Measurements from ENCODE around the gene MAP1B.

MAP1B gene

DNA sequence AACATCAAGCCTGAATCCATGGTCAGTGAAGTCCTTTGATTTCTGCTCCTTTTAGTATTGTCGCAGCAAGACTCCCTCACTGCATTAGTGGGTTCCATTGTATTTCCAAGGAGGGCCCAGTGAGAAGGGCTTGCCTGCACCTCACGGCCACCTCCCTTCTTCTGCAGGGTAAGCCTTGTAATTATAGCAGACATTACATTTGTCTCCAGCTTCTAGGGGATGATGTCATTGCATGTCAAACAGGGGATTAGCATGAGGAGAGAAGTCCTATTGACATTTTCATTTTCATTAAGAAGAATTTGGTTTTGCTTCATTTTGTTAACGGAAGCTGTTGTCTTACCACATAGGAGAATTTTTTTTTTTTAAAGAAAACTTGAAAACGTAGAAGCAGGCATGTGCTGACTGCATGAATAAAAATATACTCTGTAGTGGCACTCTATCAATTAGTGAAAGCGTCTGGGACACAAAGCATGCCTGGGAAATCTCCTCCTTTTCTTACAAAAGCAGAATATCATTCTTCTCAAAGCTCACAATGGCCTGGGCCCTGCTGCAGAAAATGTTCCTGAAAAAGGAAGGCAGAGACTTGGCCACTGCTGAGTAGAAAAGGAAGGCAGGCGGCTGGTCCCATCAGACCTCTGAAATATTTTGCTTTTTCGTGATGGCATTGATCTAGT lies 27.1 kb downstream of the MAP1B start:
- peak; percentile 49 for DNase-seq

DNA sequence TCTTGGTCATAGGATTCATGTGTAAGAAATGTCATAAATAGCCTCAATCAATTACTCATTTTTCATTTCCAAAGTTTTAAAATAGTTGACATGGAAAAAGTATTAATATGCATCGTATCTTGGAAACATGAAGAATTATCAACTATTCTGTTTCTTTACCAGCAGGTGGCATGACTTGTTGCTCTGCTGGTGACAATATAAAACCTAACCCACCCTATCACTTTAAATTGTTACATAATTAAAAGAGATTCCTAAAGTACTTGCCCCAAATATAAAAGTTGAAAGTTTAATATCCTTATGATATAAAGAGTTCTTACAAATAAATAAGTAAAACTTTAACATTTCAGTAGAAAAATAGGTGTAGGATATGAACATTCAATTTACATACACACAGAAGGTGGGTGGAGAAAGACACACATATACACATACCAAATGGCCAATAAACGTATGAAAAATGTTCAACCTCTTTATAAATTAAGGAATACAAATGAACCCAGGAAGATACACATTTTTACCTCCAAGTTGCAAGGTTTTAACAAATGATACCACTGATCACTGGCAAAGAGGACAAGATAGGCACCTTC lies 30.6 kb downstream of the MAP1B start:
- DNase-seq = no peak

DNA sequence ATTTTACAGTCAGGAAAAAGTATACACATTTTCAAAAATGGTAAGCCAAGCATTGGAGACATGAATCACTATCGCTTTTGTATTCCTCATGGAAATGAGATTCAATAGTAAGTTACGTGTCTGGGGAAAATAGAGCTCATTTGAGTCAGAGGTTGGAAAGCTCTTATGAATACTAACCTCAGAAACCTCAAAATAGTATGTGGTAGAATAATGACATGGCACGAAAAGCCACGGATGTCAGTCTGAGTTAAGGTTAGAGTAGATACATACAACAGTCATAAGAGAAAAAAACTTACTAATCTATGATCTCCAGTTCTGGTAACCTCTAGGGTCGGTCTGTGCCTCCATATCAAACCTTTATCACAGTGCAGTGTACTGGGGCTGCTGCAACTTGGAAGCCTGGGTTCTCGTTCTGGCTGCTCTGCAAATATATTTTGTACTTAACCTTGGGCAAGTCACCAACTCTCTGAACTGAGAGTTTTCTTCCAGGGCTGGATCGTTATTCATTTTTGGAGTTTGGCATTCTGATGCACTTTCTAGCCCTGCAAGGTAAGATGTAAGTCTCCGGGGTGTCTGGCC lies 31.8 kb downstream of the MAP1B start:
- DNase-seq = no peak

DNA sequence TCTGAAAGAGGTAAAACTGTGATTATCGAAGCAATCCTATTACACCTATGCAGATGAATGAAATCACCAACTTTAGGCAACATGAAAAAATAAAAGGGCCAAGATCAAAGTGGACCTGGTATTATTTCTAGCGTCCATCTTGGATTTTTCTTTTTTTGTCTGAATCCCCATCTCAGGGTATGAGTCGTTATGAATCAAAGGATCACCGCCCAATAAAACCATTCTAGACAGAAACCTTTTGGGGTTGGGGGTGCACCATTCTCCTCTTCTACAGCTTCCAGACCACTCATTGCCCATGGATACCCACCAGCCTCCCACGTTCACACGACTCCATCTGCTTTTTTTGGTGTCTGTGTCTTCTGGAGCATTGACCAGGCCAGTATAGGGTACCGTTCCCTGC lies 33.4 kb downstream of the MAP1B start:
- no peak for DNase-seq

DNA sequence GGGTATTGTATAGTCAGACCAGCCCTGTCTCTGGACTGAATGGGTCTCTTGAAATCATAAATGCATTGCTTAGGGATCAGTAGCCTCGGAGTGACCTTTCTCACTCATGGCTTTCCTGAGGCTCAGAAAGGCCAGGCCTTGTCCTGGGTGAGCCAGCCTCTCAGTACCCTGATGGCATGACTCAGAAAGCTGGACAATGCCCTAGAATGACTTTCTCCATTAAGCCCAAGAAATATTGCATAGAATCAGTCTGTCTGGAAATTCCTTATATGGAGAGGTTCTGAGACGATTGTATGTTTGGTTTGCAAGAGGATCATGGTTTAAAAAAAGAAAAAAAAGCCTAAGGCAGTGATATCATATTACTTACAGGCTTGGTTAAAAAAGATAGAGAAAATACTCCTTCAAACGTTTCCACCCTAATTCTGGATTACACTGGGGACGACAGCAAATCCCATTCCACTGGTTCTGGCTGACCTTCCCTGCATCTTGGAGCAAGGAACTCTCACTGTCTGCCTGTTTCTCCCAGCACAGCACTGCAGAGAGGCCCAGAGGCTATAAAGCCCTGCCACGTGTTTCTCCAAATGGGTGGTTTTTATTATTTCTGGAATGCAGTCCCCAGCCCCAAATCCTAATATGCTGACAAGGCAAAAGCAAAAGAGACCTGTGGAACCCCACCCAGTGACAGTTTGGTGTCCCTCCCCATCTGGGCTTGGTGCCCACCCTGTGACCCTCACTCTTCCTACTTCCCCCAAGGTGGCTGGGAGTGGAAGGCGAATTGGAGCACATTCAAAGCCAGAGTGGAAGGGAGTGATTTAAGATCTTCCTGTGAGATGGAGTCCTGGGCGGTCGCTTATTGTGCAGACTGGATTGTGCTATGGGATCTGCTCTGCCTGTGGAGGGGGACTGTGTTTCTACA lies 34.4 kb downstream of the MAP1B start:
- peak; percentile 70 for DNase-seq

DNA sequence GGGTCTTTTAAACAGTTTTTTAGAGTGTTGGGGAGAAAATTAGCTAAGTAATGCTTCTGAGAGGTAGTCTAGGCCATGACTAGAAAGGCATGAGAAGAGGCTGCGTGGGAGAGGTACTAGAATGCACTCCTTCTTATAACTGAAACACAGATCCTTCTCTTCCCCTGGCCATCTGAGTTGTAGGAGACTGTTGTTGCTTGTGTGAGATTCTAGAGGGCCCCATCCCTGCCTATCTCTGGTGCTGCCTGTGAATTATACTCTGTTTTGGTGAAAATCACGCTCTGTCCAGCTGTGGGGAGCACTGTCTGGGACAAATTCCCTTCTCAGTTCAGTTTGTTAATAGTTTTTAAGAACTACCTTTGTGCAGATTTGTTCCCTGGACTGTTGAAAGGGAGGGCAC lies 37.5 kb downstream of the MAP1B start:
- no peak for DNase-seq

DNA sequence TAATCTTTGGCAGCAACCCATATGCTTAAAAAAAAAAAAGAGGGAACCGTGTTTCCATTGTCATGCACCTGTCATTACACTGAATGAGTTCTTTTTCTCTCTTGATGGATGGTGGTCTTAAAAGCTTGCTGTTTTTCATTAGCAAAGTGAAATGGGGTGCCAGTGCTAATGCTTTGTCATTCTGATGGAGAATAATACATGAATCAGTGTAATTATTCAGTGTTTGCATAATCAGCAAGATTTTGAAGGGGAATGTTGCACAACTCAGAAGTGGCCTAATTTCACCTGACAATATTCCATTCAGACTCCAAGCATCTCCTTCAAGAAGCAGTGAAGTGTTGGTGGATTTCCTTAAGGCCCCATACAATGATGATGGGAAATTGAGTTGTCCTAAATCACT lies 38.1 kb downstream of the MAP1B start:
- peak; percentile 54 for DNase-seq

DNA sequence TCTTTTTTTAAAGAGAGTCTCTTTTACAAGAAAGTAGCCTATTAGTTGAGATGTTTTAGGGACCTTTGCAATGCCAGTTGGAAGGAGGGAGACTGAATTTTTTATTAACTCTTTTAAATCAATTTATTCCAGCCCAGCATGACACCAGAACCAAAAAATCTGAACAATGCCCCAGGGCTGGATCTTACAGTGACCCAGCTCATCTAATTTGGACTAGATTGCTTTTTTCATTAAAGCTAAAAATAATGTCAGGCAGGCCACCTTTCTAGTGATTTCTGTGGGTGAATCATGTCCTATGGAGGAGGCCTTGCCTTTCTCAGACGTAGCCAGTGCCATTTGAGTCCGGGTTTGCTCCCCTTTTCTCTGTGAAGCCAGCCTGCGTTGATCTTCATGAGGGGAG lies 38.8 kb downstream of the MAP1B start:
- DNase-seq = no peak

DNA sequence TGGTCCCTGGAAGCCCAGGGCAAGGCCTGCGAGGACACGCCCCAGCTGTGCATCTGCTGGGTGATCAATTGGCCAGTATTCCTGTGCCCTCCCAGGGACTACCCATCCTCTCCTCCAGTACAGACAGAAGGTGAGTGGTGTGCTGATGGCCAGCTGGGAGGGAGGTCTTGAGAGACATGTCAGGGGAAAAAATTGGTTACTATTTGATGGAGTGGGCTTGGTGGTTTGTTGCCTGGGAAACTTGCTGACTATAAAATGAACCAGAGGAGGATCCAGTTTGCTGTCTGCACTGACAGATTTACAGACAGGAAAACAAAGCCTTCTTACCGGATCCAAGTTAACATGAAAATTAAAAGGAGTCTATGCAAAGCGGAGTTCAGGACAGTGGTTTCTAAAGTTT lies 40.3 kb downstream of the MAP1B start:
- DNase-seq = no peak

DNA sequence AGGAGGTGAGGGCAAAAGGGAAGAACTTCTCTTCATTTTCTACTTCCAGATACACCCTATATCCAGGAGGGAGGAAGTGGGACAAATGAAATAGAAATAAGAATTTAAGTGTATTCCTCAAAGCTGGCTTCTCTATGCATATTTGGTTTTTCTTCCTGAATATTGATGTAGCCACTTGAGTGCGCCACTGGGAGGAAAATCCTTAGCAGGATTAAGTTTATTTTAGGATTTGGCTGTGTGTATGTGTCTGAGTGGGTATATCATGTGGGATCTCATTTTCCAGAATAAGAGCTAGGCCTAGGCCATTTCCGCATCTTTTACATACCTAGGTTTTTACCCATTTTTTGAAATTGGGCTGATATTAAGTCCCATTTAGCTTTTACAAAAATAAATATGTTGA lies 42.5 kb downstream of the MAP1B start:
- DNase-seq = no peak

DNA sequence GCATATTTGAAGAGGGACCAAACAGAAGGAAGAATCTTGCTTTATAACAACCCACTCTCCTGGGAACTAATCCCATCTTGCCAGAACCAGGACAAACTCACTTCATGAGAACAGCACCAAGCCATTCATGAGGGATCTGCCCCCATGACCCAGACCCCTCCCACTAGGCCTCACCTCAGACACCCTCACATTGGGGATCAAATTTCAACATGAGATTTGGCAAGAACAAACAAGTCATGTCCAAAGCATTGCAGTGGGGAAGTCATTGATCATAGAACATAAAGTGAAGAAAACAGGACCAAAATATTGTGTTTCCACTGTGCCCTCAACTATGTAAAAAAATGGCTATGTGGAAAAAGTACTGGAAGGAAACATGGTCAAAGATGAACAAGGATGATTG lies 43.9 kb downstream of the MAP1B start:
- DNase-seq = no peak

DNA sequence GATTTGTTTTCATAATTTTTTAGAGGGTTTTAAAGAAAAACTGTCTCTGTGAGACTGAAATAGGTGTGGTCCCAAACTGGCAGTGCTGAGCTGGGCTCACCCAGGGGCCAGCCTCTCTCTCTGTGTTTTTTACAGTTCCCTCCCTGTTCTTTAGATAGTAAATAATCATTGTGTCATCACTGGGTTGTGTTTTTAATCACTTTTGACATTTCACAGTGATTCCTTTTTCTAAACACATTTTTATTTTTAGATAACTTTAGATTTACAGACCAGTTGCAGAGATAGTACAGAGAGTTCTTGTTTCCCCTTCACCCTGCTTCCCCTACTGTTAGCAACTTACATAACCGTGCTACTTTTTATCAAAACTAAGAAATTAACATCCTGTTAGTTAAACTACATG lies 44.4 kb downstream of the MAP1B start:
- DNase-seq = no peak

DNA sequence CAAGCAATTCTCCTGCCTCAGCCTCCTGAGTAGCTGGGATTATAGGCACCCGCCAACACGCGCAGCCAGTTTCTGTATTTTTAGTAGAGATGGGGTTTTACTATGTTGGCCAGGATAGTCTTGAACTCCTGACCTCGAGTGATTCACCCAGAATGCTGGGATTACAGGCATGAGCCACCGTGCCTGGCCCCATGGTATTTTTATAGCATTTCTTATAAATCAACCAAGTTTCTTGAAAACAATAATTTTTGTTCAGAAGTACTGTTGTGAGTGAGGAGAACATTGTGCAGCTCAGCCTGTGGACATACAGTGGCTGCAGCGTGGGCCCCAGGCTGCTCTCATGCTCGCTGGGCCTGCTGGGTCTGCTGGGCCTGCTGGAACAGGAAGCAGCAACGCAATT lies 45.3 kb downstream of the MAP1B start:
- no peak for DNase-seq

DNA sequence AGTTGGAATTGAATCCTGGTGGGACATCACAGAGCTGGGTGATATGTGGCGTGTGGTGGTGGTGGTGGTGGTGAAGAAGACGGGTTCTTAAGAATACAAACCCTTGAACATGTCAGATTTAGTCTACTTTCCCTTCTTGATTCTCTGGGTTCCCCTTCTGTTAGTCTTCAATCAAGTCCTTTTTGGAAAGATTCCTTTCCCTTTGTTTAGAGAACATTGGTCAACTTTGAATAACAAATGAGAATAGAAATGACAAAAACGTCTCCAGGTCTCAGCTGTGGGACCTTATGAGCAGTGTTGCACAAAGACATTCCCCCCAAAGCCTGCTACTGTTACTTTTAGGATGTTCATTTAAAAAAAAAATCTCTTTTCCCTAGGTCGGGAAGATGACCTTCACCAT lies 46.3 kb downstream of the MAP1B start:
- no peak for DNase-seq

DNA sequence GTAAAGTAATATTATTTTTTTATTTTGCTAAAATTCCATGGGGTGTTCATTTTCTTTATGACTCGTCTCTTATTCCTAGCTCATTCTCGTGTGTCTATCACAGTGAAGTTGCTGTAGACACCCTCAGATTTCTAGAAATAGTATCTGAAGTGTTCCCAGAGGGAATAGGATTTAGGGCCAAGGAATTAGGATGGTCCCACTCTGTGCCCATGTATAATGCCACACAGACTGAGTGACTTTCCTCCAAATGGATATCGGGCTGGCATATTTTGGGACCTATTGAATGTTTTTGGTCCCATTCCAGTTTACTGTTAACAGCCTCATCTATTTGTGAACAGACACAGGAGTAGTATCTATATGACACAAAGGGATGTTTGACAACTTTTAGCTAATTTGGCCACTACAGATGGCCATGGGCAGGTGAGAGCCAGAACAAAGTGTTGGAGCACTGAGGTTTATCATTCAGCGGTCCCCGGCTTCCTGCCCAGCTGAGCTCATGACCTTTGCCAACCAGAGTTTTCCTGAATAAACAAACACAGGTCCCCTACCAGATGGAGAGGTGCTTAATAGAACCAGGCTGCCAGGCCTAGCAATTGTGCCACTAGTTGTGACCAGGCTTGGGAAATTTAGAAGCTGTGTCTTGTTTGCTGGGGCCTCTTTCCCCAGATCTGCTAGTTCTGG lies 46.9 kb downstream of the MAP1B start:
- DNase-seq = no peak

DNA sequence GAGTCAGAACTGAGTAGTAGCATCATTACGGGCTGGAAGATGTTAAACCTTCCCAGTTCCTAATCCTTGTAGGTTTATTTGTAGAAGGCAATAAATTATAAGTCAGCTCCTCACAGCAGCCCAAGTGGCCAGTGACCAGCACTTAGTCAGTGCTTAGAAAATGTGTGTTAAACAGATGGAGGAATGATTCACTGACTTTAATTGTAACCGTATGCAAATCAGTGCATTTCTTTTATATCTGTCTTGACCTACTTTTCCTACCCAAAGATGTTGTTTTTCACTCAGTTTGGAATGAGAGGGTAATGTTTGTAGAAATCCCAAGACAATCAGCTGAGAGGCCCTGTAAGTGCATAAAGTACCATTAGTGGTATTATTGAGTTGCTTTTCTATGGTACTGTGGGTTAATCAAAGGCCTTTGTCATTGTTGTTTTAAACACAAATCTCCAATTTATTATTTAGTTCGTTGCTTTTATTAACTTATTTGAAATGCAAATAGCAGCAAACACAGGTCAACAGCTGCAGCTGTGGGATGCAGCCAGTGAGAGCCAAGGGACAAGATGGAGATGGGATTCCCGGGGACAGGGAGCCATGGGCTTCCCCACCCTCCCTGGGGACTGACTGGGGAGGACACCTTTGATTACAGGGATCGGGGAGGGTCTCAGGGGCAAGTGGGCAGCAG lies 49.8 kb downstream of the MAP1B start:
- DNase-seq = no peak

DNA sequence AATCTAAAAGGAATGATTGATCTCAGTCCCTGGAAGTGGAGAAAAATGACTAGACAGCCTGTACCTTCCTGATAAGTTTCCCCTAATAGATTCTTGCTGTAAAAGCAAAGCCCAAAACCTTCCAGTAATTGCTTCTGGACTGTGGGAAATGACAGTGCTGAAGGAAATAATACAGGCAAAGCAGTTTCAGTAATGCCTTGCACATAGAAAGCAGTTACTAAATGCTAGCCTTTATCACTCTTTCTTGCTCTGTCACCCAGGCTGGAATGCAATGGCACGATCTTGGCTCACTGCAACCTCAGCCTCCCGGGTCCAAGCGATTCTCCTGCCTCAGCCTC lies 50.3 kb downstream of the MAP1B start:
- no peak for DNase-seq

DNA sequence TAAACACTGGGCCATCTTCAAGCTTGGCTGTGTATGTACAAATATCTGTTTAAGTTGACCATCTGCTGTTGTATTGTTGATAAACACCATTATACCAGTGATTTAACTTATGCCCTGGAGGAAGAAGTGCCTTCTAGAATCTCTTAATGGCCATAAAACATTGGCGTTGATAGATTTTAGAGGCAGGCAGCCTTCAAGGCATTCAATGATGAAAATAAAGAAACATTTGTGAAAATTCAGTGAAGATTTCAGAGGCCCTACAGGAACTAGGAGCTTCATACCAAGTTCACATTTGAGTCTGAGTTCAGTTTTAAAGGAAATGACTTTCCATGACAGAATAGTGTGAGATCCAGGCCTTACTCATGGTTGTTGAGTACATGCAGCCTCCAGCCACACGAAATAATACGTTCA lies 52.2 kb downstream of the MAP1B start:
- DNase-seq = no peak

DNA sequence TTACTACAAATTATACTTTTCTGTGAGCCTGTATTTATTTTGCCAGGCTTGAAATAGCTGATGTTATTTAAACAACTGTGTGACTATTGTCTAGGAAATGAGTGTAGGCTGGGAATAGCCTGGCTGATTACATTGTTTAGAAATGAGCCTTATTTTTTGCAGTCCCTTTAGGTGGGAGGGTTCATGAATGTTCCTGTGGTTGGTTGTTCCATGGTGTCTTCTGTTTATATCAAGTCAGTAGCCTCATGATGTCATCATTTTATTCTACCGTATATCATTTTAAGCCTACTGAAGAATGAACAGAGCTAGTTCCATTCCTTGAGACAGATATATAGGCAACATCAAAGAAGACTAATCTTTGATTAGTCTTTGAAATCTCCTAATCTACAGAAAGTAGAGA lies 53.1 kb downstream of the MAP1B start:
- no peak for DNase-seq

DNA sequence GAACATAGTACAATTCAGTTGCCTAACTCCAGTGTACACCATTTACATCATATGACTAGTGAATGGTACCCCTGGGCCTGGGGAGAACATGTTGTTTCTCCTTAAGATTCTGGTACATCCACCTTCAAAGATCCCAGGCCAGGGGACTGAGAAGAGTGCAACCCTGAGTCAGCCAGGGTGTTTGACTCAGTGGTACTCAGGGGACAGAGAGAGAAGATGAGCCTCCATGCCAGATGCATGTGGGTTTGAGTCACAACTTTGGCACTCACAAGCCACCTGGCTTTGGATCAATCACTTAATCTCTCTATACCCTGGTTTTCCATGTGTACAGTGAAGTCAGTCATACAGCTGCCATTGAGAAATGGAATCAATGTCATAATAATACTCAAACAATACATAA lies 53.7 kb downstream of the MAP1B start:
- DNase-seq = no peak

DNA sequence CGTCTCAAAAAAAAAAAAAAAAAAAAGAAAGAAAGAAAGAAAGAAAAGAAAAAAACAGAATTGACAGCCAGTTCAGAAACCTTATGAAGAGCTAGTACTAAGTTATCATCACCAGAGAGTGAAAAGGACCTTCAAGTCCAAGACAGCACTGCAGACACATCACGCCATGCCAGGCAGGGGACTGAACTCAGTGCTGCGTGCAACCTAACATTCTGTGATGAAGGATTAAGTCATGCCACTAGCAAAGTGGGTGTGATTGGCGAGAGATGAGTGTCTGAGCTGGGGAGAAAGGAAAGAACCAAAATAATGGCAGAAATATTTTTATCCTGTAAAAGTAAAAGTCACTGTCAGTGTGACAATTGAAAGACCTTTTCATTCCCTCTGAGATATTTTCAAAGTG lies 54.7 kb downstream of the MAP1B start:
- no peak for DNase-seq

DNA sequence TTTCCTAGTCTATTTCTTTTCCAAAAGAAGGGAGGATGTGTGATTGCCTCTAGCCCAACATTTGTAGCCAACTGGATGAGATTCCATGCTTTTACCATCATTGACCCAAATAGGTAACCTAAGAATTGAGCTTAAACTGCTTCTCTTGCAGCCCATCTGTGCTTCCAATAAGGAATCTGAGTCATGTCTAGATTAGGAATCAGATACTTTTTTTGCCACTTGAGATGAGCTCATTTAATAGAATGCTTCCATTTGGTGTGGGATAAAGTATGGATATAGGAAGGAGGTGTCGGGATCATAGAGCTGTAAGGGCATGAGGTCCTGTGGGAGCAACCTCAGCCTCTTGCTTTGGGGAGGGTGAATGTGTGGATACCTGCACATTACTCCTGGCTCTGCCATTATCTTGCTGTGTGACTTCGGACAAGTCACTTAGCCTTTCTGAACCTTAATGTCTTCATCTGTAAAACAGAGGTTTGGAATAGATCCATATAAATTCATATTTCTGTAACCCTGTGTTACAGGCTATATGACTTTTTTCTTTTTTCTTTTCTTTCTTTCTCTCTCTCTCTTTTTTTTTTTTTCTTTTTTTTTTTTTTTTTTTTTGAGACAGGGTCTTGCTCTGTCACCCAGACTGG lies 56.2 kb downstream of the MAP1B start:
- DNase-seq = no peak
